ENCODE results near the gene CNTNAP3.
"Not testable (repeated sequence)": the region's sequence is repeated elsewhere in the genome, so short reads cannot be mapped to it uniquely, and the experiment has no call there.

- not testable (repeated sequence) for TF ChIP-seq CTCF, POLR2A (IDR thresholded peaks at IDR 0.05)
Observed at GRCh38 chr9:39132826-39133552, 155.0 kb downstream of the CNTNAP3 start.
